KMS-11 (cell line): ENCODE data around the gene SYT1.

Experiments used
- H2AFZ ChIP-seq: fragments of 200-600 bp; sonication (generic); 2 replicates; pipeline ENCODE4 v1.6.1; 2016; ENCODE audit warnings: antibody characterized with exemption, mixed run types, low read depth
- H3K27ac ChIP-seq: fragments of 200-600 bp; sonication (generic); 2 replicates; pipeline ENCODE4 v1.6.1; 2016; ENCODE audit warnings: mild to moderate bottlenecking, mixed run types
- H3K27me3 ChIP-seq: fragments of 200-600 bp; sonication (generic); 2 replicates; pipeline ENCODE4 v1.6.1; 2017; ENCODE audit warnings: mild to moderate bottlenecking, low read depth, mixed run types, moderate library complexity; ENCODE audit not compliant: insufficient read depth
- H3K36me3 ChIP-seq: fragments of 200-600 bp; sonication (generic); 2 replicates; pipeline ENCODE4 v1.6.1; 2017; ENCODE audit warnings: mild to moderate bottlenecking, mixed run types; ENCODE audit not compliant: insufficient read depth
- H3K4me1 ChIP-seq: fragments of 200-600 bp; sonication (generic); 2 replicates; pipeline ENCODE4 v1.6.1; 2016; ENCODE audit warnings: mild to moderate bottlenecking, low read depth, mixed run types; ENCODE audit not compliant: poor library complexity, severe bottlenecking
- H3K4me2 ChIP-seq: fragments of 200-600 bp; sonication (generic); 2 replicates; pipeline ENCODE4 v1.7.0; 2016; ENCODE audit warnings: mild to moderate bottlenecking, mixed run types
- H3K4me3 ChIP-seq: fragments of 200-600 bp; sonication (generic); IDR thresholded peaks from 2 replicates; pipeline ENCODE4 v1.6.1; 2017; ENCODE audit warnings: low read depth, low read length, mixed read lengths; ENCODE audit not compliant: insufficient read depth
- H3K79me2 ChIP-seq: fragments of 200-600 bp; sonication (generic); 2 replicates; pipeline ENCODE4 v1.6.1; 2016; ENCODE audit warnings: low read depth, mixed run types; ENCODE audit not compliant: insufficient read depth
- H3K9ac ChIP-seq: fragments of 200-600 bp; sonication (generic); 2 replicates; pipeline ENCODE4 v1.6.1; 2016; ENCODE audit warnings: mild to moderate bottlenecking, mixed run types
- H4K20me1 ChIP-seq: fragments of 200-600 bp; sonication (generic); 2 replicates; pipeline ENCODE4 v1.6.1; 2016; ENCODE audit warnings: mild to moderate bottlenecking, mixed run types; ENCODE audit not compliant: insufficient read depth
- TF ChIP-seq, protein P1 (sequence below): fragments of 200-600 bp; sonication (generic); conservative IDR thresholded peaks from 2 replicates; pipeline ENCODE4 v1.6.1; 2017; ENCODE audit warnings: low read depth, mild to moderate bottlenecking, antibody characterized with exemption, low read length, moderate library complexity, mixed read lengths

SYT1 gene

GRCh38 chr12:79442396-79442795 lies 577.8 kb downstream of the SYT1 start:
- no peak overlapping the region for H3K4me3 ChIP-seq
- TF ChIP-seq, protein P1, sequence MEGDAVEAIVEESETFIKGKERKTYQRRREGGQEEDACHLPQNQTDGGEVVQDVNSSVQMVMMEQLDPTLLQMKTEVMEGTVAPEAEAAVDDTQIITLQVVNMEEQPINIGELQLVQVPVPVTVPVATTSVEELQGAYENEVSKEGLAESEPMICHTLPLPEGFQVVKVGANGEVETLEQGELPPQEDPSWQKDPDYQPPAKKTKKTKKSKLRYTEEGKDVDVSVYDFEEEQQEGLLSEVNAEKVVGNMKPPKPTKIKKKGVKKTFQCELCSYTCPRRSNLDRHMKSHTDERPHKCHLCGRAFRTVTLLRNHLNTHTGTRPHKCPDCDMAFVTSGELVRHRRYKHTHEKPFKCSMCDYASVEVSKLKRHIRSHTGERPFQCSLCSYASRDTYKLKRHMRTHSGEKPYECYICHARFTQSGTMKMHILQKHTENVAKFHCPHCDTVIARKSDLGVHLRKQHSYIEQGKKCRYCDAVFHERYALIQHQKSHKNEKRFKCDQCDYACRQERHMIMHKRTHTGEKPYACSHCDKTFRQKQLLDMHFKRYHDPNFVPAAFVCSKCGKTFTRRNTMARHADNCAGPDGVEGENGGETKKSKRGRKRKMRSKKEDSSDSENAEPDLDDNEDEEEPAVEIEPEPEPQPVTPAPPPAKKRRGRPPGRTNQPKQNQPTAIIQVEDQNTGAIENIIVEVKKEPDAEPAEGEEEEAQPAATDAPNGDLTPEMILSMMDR, result no peak
- H3K27me3 ChIP-seq, result no peaks in the 10 kb centered on the region
- H3K4me2 ChIP-seq, result no peak overlapping the region
- H3K9ac ChIP-seq, result no peak overlapping the region
- no peaks in the 10 kb centered on the region for H4K20me1 ChIP-seq
- H3K4me1 ChIP-seq, result no peaks in the 10 kb centered on the region
- no peak overlapping the region for H2AFZ ChIP-seq
- no peaks in the 10 kb centered on the region for H3K36me3 ChIP-seq
- H3K79me2 ChIP-seq, result no peaks in the 10 kb centered on the region
- no peak overlapping the region for H3K27ac ChIP-seq

DNA sequence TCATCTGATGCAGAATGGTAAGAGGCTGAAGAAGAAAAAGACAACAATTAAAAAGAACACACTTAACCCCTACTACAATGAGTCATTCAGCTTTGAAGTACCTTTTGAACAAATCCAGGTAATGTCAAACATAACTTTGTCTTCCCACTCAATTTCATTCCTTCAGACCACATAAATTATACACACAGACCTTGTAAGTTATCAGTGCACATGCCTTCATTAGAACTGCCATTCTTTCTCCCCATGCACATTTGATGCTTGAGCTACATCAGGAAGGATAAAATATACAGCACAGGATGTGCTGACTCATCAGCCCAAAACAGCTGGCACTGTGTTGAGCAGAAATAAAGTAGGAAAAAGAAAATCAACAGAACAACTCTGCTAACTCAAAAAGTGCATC lies 579.5 kb downstream of the SYT1 start:
- no peak overlapping the region for H2AFZ ChIP-seq
- H3K79me2 ChIP-seq, result no peaks in the 10 kb centered on the region
- H3K9ac ChIP-seq, result no peak overlapping the region
- no peaks in the 10 kb centered on the region for H3K27me3 ChIP-seq
- no peak overlapping the region for H3K4me2 ChIP-seq
- no peak overlapping the region for H3K27ac ChIP-seq
- H3K4me3 ChIP-seq, result no peak overlapping the region
- no peaks in the 10 kb centered on the region for H3K36me3 ChIP-seq
- TF ChIP-seq, protein P1, result no peak
- H4K20me1 ChIP-seq, result no peaks in the 10 kb centered on the region
- no peaks in the 10 kb centered on the region for H3K4me1 ChIP-seq

DNA sequence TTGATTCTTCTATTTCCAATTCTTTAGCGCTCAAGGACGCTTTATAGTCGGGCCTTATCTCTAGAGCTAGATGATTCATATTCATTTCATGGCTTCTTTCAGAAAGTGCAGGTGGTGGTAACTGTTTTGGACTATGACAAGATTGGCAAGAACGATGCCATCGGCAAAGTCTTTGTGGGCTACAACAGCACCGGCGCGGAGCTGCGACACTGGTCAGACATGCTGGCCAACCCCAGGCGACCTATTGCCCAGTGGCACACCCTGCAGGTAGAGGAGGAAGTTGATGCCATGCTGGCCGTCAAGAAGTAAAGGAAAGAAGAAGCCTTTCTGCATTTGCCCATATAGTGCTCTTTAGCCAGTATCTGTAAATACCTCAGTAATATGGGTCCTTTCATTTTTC lies 584.2 kb downstream of the SYT1 start:
- Histone ChIP-seq H3K36me3 (no peaks in the 10 kb centered on the region), H3K4me1 (no peaks in the 10 kb centered on the region), H3K27me3 (no peaks in the 10 kb centered on the region), H2AFZ (no peak overlapping the region), H3K79me2 (no peaks in the 10 kb centered on the region), H3K27ac (no peak overlapping the region), H4K20me1 (no peaks in the 10 kb centered on the region), H3K9ac (no peak overlapping the region), H3K4me2 (no peak overlapping the region), H3K4me3 (no peak overlapping the region)
- TF ChIP-seq, protein P1, result no peak

GRCh38 chr12:79451365-79451764 lies 586.8 kb downstream of the SYT1 start:
- H2AFZ ChIP-seq, result no peak overlapping the region
- H3K27ac ChIP-seq, result no peak overlapping the region
- H3K36me3 ChIP-seq, result no peaks in the 10 kb centered on the region
- no peaks in the 10 kb centered on the region for H3K79me2 ChIP-seq
- H4K20me1 ChIP-seq, result no peaks in the 10 kb centered on the region
- H3K9ac ChIP-seq, result no peak overlapping the region
- no peaks in the 10 kb centered on the region for H3K27me3 ChIP-seq
- H3K4me3 ChIP-seq, result no peak overlapping the region
- H3K4me1 ChIP-seq, result no peaks in the 10 kb centered on the region
- H3K4me2 ChIP-seq, result no peak overlapping the region
- TF ChIP-seq, protein P1, result no peak
